HEK293T (cell line): ENCODE measurements around the gene TAP1.

Experiments used
- ARNT ChIP-seq: fragments of 450-650 bp; IDR thresholded peaks from 2 replicates; pipeline ENCODE4 v1.6.1; 2017; ENCODE audit warnings: mild to moderate bottlenecking
- BHLHE40 ChIP-seq: fragments of 450-650 bp; IDR thresholded peaks from 2 replicates; pipeline ENCODE4 v1.6.1; 2016; ENCODE audit warnings: mild to moderate bottlenecking, moderate library complexity, borderline replicate concordance
- ELF4 ChIP-seq: fragments of 450-650 bp; IDR thresholded peaks from 2 replicates; pipeline ENCODE4 v1.6.1; 2017; ENCODE audit warnings: antibody characterized with exemption
- FOXK2 ChIP-seq: fragments of 450-650 bp; IDR thresholded peaks from 2 replicates; pipeline ENCODE4 v1.6.1; 2016; ENCODE audit warnings: mild to moderate bottlenecking
- FOXM1 ChIP-seq: fragments of 450-650 bp; IDR thresholded peaks from 2 replicates; pipeline ENCODE4 v1.6.1; 2017; ENCODE audit warnings: mild to moderate bottlenecking, borderline replicate concordance
- HDGF ChIP-seq: fragments of 450-650 bp; IDR thresholded peaks from 2 replicates; pipeline ENCODE4 v1.6.1; 2017; ENCODE audit warnings: antibody characterized with exemption, borderline replicate concordance
- PKNOX1 ChIP-seq: fragments of 450-650 bp; IDR thresholded peaks from 2 replicates; pipeline ENCODE4 v1.6.1; 2016
- SP1 ChIP-seq: fragments of 450-650 bp; IDR thresholded peaks from 2 replicates; pipeline ENCODE4 v1.6.1; 2017
- SUZ12 ChIP-seq: fragments of 450-650 bp; IDR thresholded peaks from 2 replicates; pipeline ENCODE4 v1.6.1; 2016; ENCODE audit warnings: mild to moderate bottlenecking
- TARDBP ChIP-seq: fragments of 450-650 bp; IDR thresholded peaks from 2 replicates; pipeline ENCODE4 v1.6.1; 2016
- ZNF384 ChIP-seq: fragments of 450-650 bp; IDR thresholded peaks from 2 replicates; pipeline ENCODE4 v1.6.1; 2016

- TF ChIP-seq TARDBP (no peak), ZNF384 (no peak), FOXK2 (no peak), BHLHE40 (no peak), SP1 (no peak), FOXM1 (no peak), ELF4 (no peak), HDGF (no peak), ARNT (no peak), SUZ12 (no peak), PKNOX1 (no peak)
Observed at GRCh38 chr6:32847004-32847403, 6.5 kb downstream of the TAP1 start.
